PC-3 (cell line): ENCODE data around the gene FAM227A. TPM values are rescaled to one million over a fixed set of nuclear protein-coding genes. Genes with fewer than 3 reads are reported as not detected.

ENCODE experiments used
- ATAC-seq: fragments of 200-7000 bp; cut with Tn5 transposase; 2 replicates; pipeline ENCODE4 v1.9.1; 2020; ENCODE audit warnings: mild to moderate bottlenecking, moderate library complexity
- BruUV-seq: library from RNA; stranded (reverse); fragments of 400-500 nt; replicated peaks from 2 replicates; lab custom pipeline; 2021; lab: Mats Ljungman, UMichigan
- CTCF ChIA-PET: fragments of 300-600 bp; sonication (Branson Sonifier 250); formaldehyde crosslinking; loops from one replicate; lab custom pipeline; 2022; ENCODE audit warnings: antibody characterized with exemption; lab: Charles Lee
- POLR2A ChIA-PET: fragments of 300-600 bp; sonication (Branson Sonifier 250); formaldehyde crosslinking; loops from one replicate; lab custom pipeline; 2022; ENCODE audit warnings: antibody characterized with exemption; ENCODE audit not compliant: unreplicated experiment; lab: Charles Lee
- DNase-seq: peaks from one replicate; pipeline ENCODE4 v3.0.0-alpha.2; 2015
- H2AFZ ChIP-seq: fragments of 300-600 bp; sonication (generic); 2 replicates; pipeline ENCODE4 v1.6.0; 2016; ENCODE audit warnings: antibody characterized with exemption, low read length
- H3F3A ChIP-seq: fragments of 300-600 bp; sonication (generic); one replicate; pipeline ENCODE4 v1.6.0; 2017; ENCODE audit warnings: antibody characterized with exemption, low read length, control low read depth, mild to moderate bottlenecking; ENCODE audit not compliant: unreplicated experiment
- H3K27ac ChIP-seq: fragments of 300-600 bp; sonication (generic); 2 replicates; pipeline ENCODE4 v1.5.1; 2016; ENCODE audit warnings: mild to moderate bottlenecking, low read length
- H3K27me3 ChIP-seq: fragments of 300-600 bp; sonication (generic); 2 replicates; pipeline ENCODE4 v1.6.1; 2016; ENCODE audit warnings: low read length, mixed read lengths
- H3K36me3 ChIP-seq: fragments of 300-600 bp; sonication (generic); 2 replicates; pipeline ENCODE4 v1.6.1; 2016; ENCODE audit warnings: low read depth, mixed run types, low read length, mixed read lengths
- H3K4me1 ChIP-seq: fragments of 300-600 bp; sonication (generic); 2 replicates; pipeline ENCODE4 v1.5.1; 2016; ENCODE audit warnings: low read length; ENCODE audit not compliant: insufficient read depth
- H3K4me2 ChIP-seq: fragments of 300-600 bp; sonication (generic); 2 replicates; pipeline ENCODE4 v1.6.0; 2016; ENCODE audit warnings: low read length
- H3K4me3 ChIP-seq: fragments of 300-600 bp; sonication (generic); 2 replicates; pipeline ENCODE4 v1.5.1; 2016; ENCODE audit warnings: mild to moderate bottlenecking, low read length, mixed read lengths
- H3K79me2 ChIP-seq: fragments of 300-600 bp; sonication (generic); 2 replicates; pipeline ENCODE4 v1.6.1; 2017; ENCODE audit warnings: low read length, mixed read lengths
- H3K9ac ChIP-seq: fragments of 300-600 bp; sonication (generic); 2 replicates; pipeline ENCODE4 v1.6.0; 2016; ENCODE audit warnings: mild to moderate bottlenecking, low read length
- H3K9me2 ChIP-seq: fragments of 300-600 bp; sonication (generic); replicated peaks from 2 replicates; pipeline ENCODE4 v1.6.1; 2016; ENCODE audit warnings: mixed run types, low read length, mixed read lengths
- H3K9me3 ChIP-seq: fragments of 300-600 bp; sonication (generic); 2 replicates; pipeline ENCODE4 v1.6.1; 2016; ENCODE audit warnings: low read length, mixed read lengths
- H4K20me1 ChIP-seq: fragments of 300-600 bp; sonication (generic); 2 replicates; pipeline ENCODE4 v1.6.1; 2016; ENCODE audit warnings: low read length, mixed read lengths
- CTCF ChIP-seq: fragments of 300-600 bp; sonication (generic); conservative IDR thresholded peaks from 2 replicates; pipeline ENCODE4 v1.5.1; 2017; ENCODE audit warnings: antibody characterized with exemption, low read depth, mild to moderate bottlenecking, low read length
- EZH2 ChIP-seq: fragments of 300-600 bp; sonication (generic); IDR thresholded peaks from one replicate; pipeline ENCODE4 v1.6.1; 2017; ENCODE audit warnings: antibody characterized with exemption, mild to moderate bottlenecking, low read length; ENCODE audit not compliant: unreplicated experiment
- EZH2phosphoT487 ChIP-seq: fragments of 300-600 bp; sonication (generic); IDR thresholded peaks from 2 replicates; pipeline ENCODE4 v1.6.1; 2018; ENCODE audit warnings: mild to moderate bottlenecking, antibody characterized with exemption, low read length, borderline replicate concordance
- intact Hi-C: fragments of 100-400 bp; cut with micrococcal nuclease; formaldehyde crosslinking; loops from 2 replicates; pipeline ENCODE4 v1.9.0; 2023
- total RNA-seq: library from RNA; depleted of rRNA; stranded (reverse); fragments of >200 nt; gene quantifications from 2 replicates; pipeline ENCODE4 v1.2.3, GENCODE V29; 2014; rRNA removed

FAM227A gene
- total RNA-seq, 1 experiment from 2014 or later, result 1.2 TPM

GRCh38 chr22:38540701-38541100 is 115.5 kb downstream of the FAM227A start:
- CTCF ChIA-PET, result no interaction called here
- Histone ChIP-seq H3K4me1 (no peaks in the 10 kb centered on the region), H3K36me3 (no peaks in the 10 kb centered on the region), H4K20me1 (no peaks in the 10 kb centered on the region), H3K4me2 (no peak overlapping the region), H3K27me3 (no peaks in the 10 kb centered on the region), H2AFZ (no peak overlapping the region), H3K79me2 (no peaks in the 10 kb centered on the region), H3K9me3 (no peaks in the 10 kb centered on the region), H3F3A (no peaks in the 10 kb centered on the region), H3K9ac (no peak overlapping the region), H3K27ac (no peak overlapping the region), H3K9me2 (no peaks in the 10 kb centered on the region), H3K4me3 (no peak overlapping the region)
- ATAC-seq (no peak), DNase-seq (no peak)
- TF ChIP-seq CTCF, result no peak
- BruUV-seq, result no TSS peak
- intact Hi-C loops, result no loop called here
- POLR2A ChIA-PET, result no interaction called here

- H3K9me2 ChIP-seq, result no peaks in the 10 kb centered on the region
- ChIA-PET CTCF (no interaction called here), POLR2A (no interaction called here)
- no peaks in the 10 kb centered on the region for H3K27me3 ChIP-seq
- no peaks in the 10 kb centered on the region for H3F3A ChIP-seq
- no TSS peak for BruUV-seq
- H4K20me1 ChIP-seq, result no peaks in the 10 kb centered on the region
- no peaks in the 10 kb centered on the region for H3K79me2 ChIP-seq
- no peaks in the 10 kb centered on the region for H3K36me3 ChIP-seq
- no peak for TF ChIP-seq CTCF
- TF ChIP-seq EZH2phosphoT487, result no peak
- TF ChIP-seq EZH2, result no peak
- no peak overlapping the region for H3K9ac ChIP-seq
- no peak overlapping the region for H3K27ac ChIP-seq
- H3K4me2 ChIP-seq, result 0 out of 2 replicates have a peak overlapping the region, but pooled peaks have one; percentile 6
- no peaks in the 10 kb centered on the region for H3K9me3 ChIP-seq
- peaks cover 5% of the 10 kb centered on the region; the same call in 1 of the 2 replicates for H3K4me1 ChIP-seq
- ATAC-seq, result no peak
- intact Hi-C loops, result no loop called here
- 0 out of 2 replicates have a peak overlapping the region, but pooled peaks have one; percentile 25 for H2AFZ ChIP-seq
- DNase-seq, result no peak
- no peak overlapping the region for H3K4me3 ChIP-seq
Observed at GRCh38 chr22:38531251-38531938, 124.8 kb downstream of the FAM227A start.

Other genes starting within 250 kb of the FAM227A start
- not detected in 2 replicates for gene KCNJ4, start 201.2 kb downstream of the FAM227A start, total RNA-seq
- 17.7 and 22.6 TPM in 2 replicates for gene KDELR3, start 188.3 kb downstream of the FAM227A start, total RNA-seq
- gene DDX17, start 150.1 kb downstream of the FAM227A start, total RNA-seq, result 333 and 512 TPM in 2 replicates
- not detected in 2 replicates for gene DMC1, start 86.2 kb downstream of the FAM227A start, total RNA-seq
- gene CBY1, start 246 bp upstream of the FAM227A start, total RNA-seq, result 12.9 and 14.3 TPM in 2 replicates
- 68.7 and 82.3 TPM in 2 replicates for gene TOMM22, start 25.6 kb upstream of the FAM227A start, total RNA-seq
- gene JOSD1, start 44.6 kb upstream of the FAM227A start, total RNA-seq, result 37.5 and 40.3 TPM in 2 replicates
- 28.2 and 29.6 TPM in 2 replicates for gene GTPBP1, start 49.6 kb upstream of the FAM227A start, total RNA-seq
- gene SUN2, start 99.6 kb upstream of the FAM227A start, total RNA-seq, result 54.0 and 55.5 TPM in 2 replicates
- gene DNAL4, start 137.8 kb upstream of the FAM227A start, total RNA-seq, result 22.5 and 24.5 TPM in 2 replicates
- gene NPTXR, start 187.6 kb upstream of the FAM227A start, total RNA-seq, result 2.8 and 3.5 TPM in 2 replicates
- gene CBX6, start 215.8 kb upstream of the FAM227A start, total RNA-seq, result 37.5 and 50.1 TPM in 2 replicates